CD4-positive, alpha-beta memory T cell (primary cell): ENCODE measurements around the gene PHOX2B. TPM values are rescaled to one million over a fixed set of nuclear protein-coding genes. Genes with fewer than 3 reads are reported as not detected.

Experiments
- CTCF ChIA-PET: fragments of 350-600 bp; sonication (Branson Sonifier 250); formaldehyde crosslinking; loops from one replicate; lab custom pipeline; 2021; ENCODE audit warnings: inconsistent platforms; ENCODE audit not compliant: partially characterized antibody; lab: Charles Lee
- POLR2A ChIA-PET: fragments of 350-600 bp; sonication (Branson Sonifier 250); formaldehyde crosslinking; loops from one replicate; lab custom pipeline; 2021; ENCODE audit not compliant: partially characterized antibody; lab: Charles Lee
- DNase-seq, 5 donors: peaks; one replicate each; pipeline versions ENCODE4 v3.0.0 to v3.0.0-alpha.2; 2020 to 2022; ENCODE audit warnings: mixed read lengths in 1 of 5
- H3K27ac ChIP-seq: one replicate; pipeline ENCODE4 v1.7.0; 2013; ENCODE audit warnings: low read depth, low read length
- H3K27me3 ChIP-seq: 2 replicates; pipeline ENCODE4 v1.7.0; 2013; ENCODE audit warnings: mild to moderate bottlenecking, low read length, moderate library complexity; ENCODE audit not compliant: insufficient read depth
- H3K36me3 ChIP-seq: 2 replicates; pipeline ENCODE4 v1.7.0; 2013; ENCODE audit warnings: mild to moderate bottlenecking, low read length, moderate library complexity; ENCODE audit not compliant: insufficient read depth
- H3K4me1 ChIP-seq: 2 replicates; pipeline ENCODE4 v1.7.0; 2013; ENCODE audit warnings: mild to moderate bottlenecking, low read length, moderate library complexity; ENCODE audit not compliant: insufficient read depth
- H3K4me3 ChIP-seq, 2 donors: one replicate each; pipeline ENCODE4 v1.7.0; 2013; ENCODE audit warnings: low read length in 2 of 2, mild to moderate bottlenecking in 1 of 2
- H3K9me3 ChIP-seq, 2 donors: one replicate each; pipeline ENCODE4 v1.7.0; 2013; ENCODE audit warnings: low read length in 2 of 2, control low read depth in 1 of 2; ENCODE audit not compliant: control insufficient read depth in 1 of 2
- H3K27ac Mint-ChIP-seq, 7 donors: one replicate each; pipeline ENCODE4 v1.8.0; 2020 to 2021; ENCODE audit warnings: mixed read lengths in 7 of 7, mild to moderate bottlenecking in 6 of 7, inconsistent platforms in 3 of 7, moderate library complexity in 3 of 7
- H3K27me3 Mint-ChIP-seq, 2 donors: one replicate each; pipeline ENCODE4 v1.8.0; 2020 to 2021; ENCODE audit warnings: mixed read lengths in 2 of 2
- H3K36me3 Mint-ChIP-seq, 2 donors: one replicate each; pipeline ENCODE4 v1.8.0; 2020 to 2021; ENCODE audit warnings: mixed read lengths in 2 of 2, inconsistent platforms in 1 of 2, mild to moderate bottlenecking in 1 of 2
- H3K4me1 Mint-ChIP-seq, 4 donors: one replicate each; pipeline ENCODE4 v1.8.0; 2020 to 2021; ENCODE audit warnings: mixed read lengths in 4 of 4, mild to moderate bottlenecking in 1 of 4
- H3K4me3 Mint-ChIP-seq, 8 donors: one replicate each; pipeline ENCODE4 v1.8.0; 2020 to 2021; ENCODE audit warnings: mixed read lengths in 8 of 8, mild to moderate bottlenecking in 7 of 8, moderate library complexity in 6 of 8, inconsistent platforms in 3 of 8
- H3K9me3 Mint-ChIP-seq, 8 donors: one replicate each; pipeline ENCODE4 v1.8.0; 2020 to 2021; ENCODE audit warnings: mixed read lengths in 8 of 8, mild to moderate bottlenecking in 5 of 8, inconsistent platforms in 3 of 8, moderate library complexity in 1 of 8
- intact Hi-C: fragments of 100-400 bp; cut with micrococcal nuclease; formaldehyde crosslinking; loops from one replicate; pipeline ENCODE4 v1.15.1; 2023
- polyA plus RNA-seq, 2 donors: library from polyadenylated mRNA; unstranded; fragments of 300-500 nt; fragmentation: Illumina TruSeq; gene quantifications; one replicate each; pipeline ENCODE4 v1.2.3, GENCODE V29; 2021
- total RNA-seq, 2 experiments: library from RNA; stranded (reverse); gene quantifications; one replicate each; pipeline ENCODE4 v1.2.3, GENCODE V29; 2021

The PHOX2B gene
- total and polyA plus RNA-seq, 4 experiments from 2014 or later = not detected

- no peak for DNase-seq
- Mint-ChIP-seq H3K27ac (no peak overlapping the region), H3K36me3 (no peaks in the 10 kb centered on the region), H3K9me3 (peaks cover 0 to 14% (median 8%) of the 10 kb centered on the region in 8 donors), H3K4me3 (peak overlapping the region in 1 of 8 donors; percentile 39), H3K27me3 (peaks cover 50 to 52% of the 10 kb centered on the region in 2 donors), H3K4me1 (peaks cover 0 to 10% (median 6%) of the 10 kb centered on the region in 4 donors)
- POLR2A ChIA-PET = no interaction called here
- Histone ChIP-seq H3K4me1 (no peaks in the 10 kb centered on the region), H3K36me3 (no peaks in the 10 kb centered on the region), H3K9me3 (no peaks in the 10 kb centered on the region), H3K27ac (no peak overlapping the region), H3K27me3 (peaks cover 41% of the 10 kb centered on the region), H3K4me3 (no peak overlapping the region)
- CTCF ChIA-PET = no interaction called here
- intact Hi-C loops = no loop called here
Measured at GRCh38 chr4:41747230-41748055, 1.1 kb downstream of the PHOX2B start.

DNA sequence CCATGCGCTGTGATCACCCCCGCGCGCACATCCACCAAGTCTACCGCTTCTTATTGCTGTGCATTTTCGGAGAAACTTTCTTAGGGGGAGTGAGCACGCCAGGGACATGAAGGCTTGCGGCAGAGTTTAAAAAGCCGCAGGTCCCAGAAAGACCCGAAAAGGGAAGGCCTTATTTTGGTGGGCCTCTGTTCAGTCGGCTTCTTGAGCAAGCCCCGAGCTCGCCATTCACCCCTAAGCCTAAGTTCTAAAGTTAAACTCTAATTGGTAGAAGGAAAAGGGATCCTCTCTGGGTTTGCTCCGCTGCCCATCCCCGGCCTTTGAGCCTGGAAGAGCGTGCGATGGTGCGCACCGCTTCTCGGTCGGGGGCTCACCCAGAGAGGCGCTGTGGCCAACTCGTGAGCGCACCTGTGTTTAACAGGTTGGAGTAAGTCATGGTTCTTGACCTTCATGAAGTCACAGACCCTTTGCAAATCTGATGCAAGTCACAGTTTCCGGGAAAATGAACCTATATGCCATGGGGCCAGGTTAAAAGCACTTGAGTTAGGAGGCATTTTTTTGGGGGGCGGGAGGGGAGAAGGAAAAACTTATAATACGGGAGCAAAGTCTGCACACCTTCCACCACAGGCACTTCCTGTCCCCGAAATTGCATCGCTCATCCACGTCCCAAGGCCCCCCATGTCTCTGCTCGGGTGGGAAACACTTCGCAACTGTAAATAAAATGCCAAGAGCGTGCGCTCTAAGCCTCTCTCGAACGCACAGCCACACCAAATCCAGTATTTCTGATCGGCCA lies 1.9 kb downstream of the PHOX2B start:
- H3K9me3 ChIP-seq = no peaks in the 10 kb centered on the region
- peaks cover 0 to 19% (median 8%) of the 10 kb centered on the region in 8 donors for H3K9me3 Mint-ChIP-seq
- H3K27ac ChIP-seq = no peak overlapping the region
- POLR2A ChIA-PET = no interaction called here
- CTCF ChIA-PET = no interaction called here
- no peaks in the 10 kb centered on the region for H3K36me3 Mint-ChIP-seq
- no peaks in the 10 kb centered on the region for H3K4me1 ChIP-seq
- peaks cover 0 to 10% (median 6%) of the 10 kb centered on the region in 4 donors for H3K4me1 Mint-ChIP-seq
- intact Hi-C loops = no loop called here
- H3K36me3 ChIP-seq = no peaks in the 10 kb centered on the region
- no peak overlapping the region for H3K27ac Mint-ChIP-seq
- peaks cover 41% of the 10 kb centered on the region for H3K27me3 ChIP-seq
- no peak overlapping the region for H3K4me3 ChIP-seq
- DNase-seq = no peak
- H3K27me3 Mint-ChIP-seq = peaks cover 48% of the 10 kb centered on the region in 2 donors
- H3K4me3 Mint-ChIP-seq = no peak overlapping the region

DNA sequence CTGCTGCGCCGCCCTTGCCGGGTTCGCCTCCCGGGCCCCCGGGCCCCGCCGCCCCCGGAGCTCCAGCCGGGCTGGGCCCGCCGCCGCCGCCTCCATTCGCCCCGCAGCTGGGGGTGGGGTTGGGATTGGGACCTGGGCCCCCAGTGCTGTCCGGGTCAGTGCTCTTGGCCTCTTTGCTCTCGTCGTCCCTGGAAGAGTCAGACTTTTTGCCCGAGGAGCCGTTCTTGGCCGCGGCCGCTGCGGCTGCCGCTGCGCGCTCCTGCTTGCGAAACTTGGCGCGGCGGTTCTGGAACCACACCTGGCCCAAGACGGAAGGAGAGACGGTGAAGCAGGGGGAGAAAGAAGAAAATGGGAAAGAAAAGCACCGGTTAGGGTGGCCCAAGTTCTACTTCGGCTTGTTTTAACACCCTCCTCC lies 2.5 kb downstream of the PHOX2B start:
- Mint-ChIP-seq H3K4me1 (peaks cover 0 to 10% (median 6%) of the 10 kb centered on the region in 4 donors), H3K36me3 (no peaks in the 10 kb centered on the region), H3K9me3 (peaks cover 0 to 19% (median 8%) of the 10 kb centered on the region in 8 donors), H3K27ac (no peak overlapping the region), H3K27me3 (peaks cover 45 to 46% of the 10 kb centered on the region in 2 donors), H3K4me3 (no peak overlapping the region)
- intact Hi-C loops = no loop called here
- CTCF ChIA-PET = no interaction called here
- Histone ChIP-seq H3K4me1 (no peaks in the 10 kb centered on the region), H3K36me3 (no peaks in the 10 kb centered on the region), H3K9me3 (no peaks in the 10 kb centered on the region), H3K27ac (no peak overlapping the region), H3K27me3 (peaks cover 38% of the 10 kb centered on the region), H3K4me3 (no peak overlapping the region)
- DNase-seq = no peak
- POLR2A ChIA-PET = no interaction called here

- no peak overlapping the region for H3K4me3 Mint-ChIP-seq
- H3K4me3 ChIP-seq = no peak overlapping the region
Measured at GRCh38 chr4:41745292-41746024, 3.1 kb downstream of the PHOX2B start.

GRCh38 chr4:41744572-41745291 lies 3.8 kb downstream of the PHOX2B start:
- H3K27ac Mint-ChIP-seq = no peak overlapping the region
- no peaks in the 10 kb centered on the region for H3K36me3 ChIP-seq
- POLR2A ChIA-PET = no interaction called here

More at GRCh38 chr4:41745292-41746024, 3.1 kb downstream of the PHOX2B start:
- no peaks in the 10 kb centered on the region for H3K4me1 ChIP-seq
- H3K36me3 ChIP-seq = no peaks in the 10 kb centered on the region
- intact Hi-C loops = no loop called here
- no peaks in the 10 kb centered on the region for H3K9me3 ChIP-seq
- H3K4me1 Mint-ChIP-seq = peaks cover 0 to 8% (median 5%) of the 10 kb centered on the region in 4 donors
- no peaks in the 10 kb centered on the region for H3K36me3 Mint-ChIP-seq
- DNase-seq = no peak
- peaks cover 32% of the 10 kb centered on the region for H3K27me3 ChIP-seq
- no peak overlapping the region for H3K27ac ChIP-seq
- H3K27me3 Mint-ChIP-seq = peaks cover 41 to 43% of the 10 kb centered on the region in 2 donors
- ChIA-PET CTCF (no interaction called here), POLR2A (no interaction called here)
- no peak overlapping the region for H3K27ac Mint-ChIP-seq
- peaks cover 0 to 19% (median 8%) of the 10 kb centered on the region in 8 donors for H3K9me3 Mint-ChIP-seq

GRCh38 chr4:41741354-41741753 lies 7.2 kb downstream of the PHOX2B start:
- ChIA-PET CTCF (no interaction called here), POLR2A (no interaction called here)
- DNase-seq = no peak
- Histone ChIP-seq H3K27ac (no peak overlapping the region), H3K36me3 (no peaks in the 10 kb centered on the region), H3K27me3 (peaks cover 19% of the 10 kb centered on the region), H3K4me1 (no peaks in the 10 kb centered on the region), H3K9me3 (no peaks in the 10 kb centered on the region), H3K4me3 (no peak overlapping the region)
- peaks cover 0 to 8% (median 2%) of the 10 kb centered on the region in 4 donors for H3K4me1 Mint-ChIP-seq
- peaks cover 20 to 23% of the 10 kb centered on the region in 2 donors for H3K27me3 Mint-ChIP-seq
- no peaks in the 10 kb centered on the region for H3K36me3 Mint-ChIP-seq
- intact Hi-C loops = no loop called here
- H3K4me3 Mint-ChIP-seq = no peak overlapping the region
- H3K27ac Mint-ChIP-seq = no peak overlapping the region
- peaks cover 0 to 11% (median 8%) of the 10 kb centered on the region in 8 donors for H3K9me3 Mint-ChIP-seq

More at GRCh38 chr4:41744572-41745291, 3.8 kb downstream of the PHOX2B start:
- Mint-ChIP-seq H3K9me3 (peaks cover 0 to 19% (median 8%) of the 10 kb centered on the region in 8 donors), H3K27me3 (peaks cover 38 to 41% of the 10 kb centered on the region in 2 donors), H3K36me3 (no peaks in the 10 kb centered on the region), H3K4me3 (peak overlapping the region in 1 of 8 donors; percentile 8), H3K4me1 (peaks cover 0 to 8% (median 3%) of the 10 kb centered on the region in 4 donors)
- H3K4me1 ChIP-seq = no peaks in the 10 kb centered on the region
- intact Hi-C loops = no loop called here
- H3K27me3 ChIP-seq = peaks cover 29% of the 10 kb centered on the region
- no peak overlapping the region for H3K27ac ChIP-seq
- no peak for DNase-seq
- CTCF ChIA-PET = no interaction called here
- no peak overlapping the region for H3K4me3 ChIP-seq
- no peaks in the 10 kb centered on the region for H3K9me3 ChIP-seq
